K562 treated with DMSO at 1 percent for 4 hours (cell line): ENCODE data around the gene WDFY2. TPM values are rescaled to one million over a fixed set of nuclear protein-coding genes. Genes with fewer than 3 reads are reported as not detected.

Experiments
- total RNA-seq: library from RNA; unstranded; fragments of 300-600 nt; gene quantifications from 2 replicates; pipeline ENCODE4 v1.2.3, GENCODE V29; 2022; ENCODE audit not compliant: insufficient read depth

The WDFY2 gene, protein sequence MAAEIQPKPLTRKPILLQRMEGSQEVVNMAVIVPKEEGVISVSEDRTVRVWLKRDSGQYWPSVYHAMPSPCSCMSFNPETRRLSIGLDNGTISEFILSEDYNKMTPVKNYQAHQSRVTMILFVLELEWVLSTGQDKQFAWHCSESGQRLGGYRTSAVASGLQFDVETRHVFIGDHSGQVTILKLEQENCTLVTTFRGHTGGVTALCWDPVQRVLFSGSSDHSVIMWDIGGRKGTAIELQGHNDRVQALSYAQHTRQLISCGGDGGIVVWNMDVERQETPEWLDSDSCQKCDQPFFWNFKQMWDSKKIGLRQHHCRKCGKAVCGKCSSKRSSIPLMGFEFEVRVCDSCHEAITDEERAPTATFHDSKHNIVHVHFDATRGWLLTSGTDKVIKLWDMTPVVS
- total RNA-seq = 4.7 and 11.9 TPM in 2 replicates

DNA sequence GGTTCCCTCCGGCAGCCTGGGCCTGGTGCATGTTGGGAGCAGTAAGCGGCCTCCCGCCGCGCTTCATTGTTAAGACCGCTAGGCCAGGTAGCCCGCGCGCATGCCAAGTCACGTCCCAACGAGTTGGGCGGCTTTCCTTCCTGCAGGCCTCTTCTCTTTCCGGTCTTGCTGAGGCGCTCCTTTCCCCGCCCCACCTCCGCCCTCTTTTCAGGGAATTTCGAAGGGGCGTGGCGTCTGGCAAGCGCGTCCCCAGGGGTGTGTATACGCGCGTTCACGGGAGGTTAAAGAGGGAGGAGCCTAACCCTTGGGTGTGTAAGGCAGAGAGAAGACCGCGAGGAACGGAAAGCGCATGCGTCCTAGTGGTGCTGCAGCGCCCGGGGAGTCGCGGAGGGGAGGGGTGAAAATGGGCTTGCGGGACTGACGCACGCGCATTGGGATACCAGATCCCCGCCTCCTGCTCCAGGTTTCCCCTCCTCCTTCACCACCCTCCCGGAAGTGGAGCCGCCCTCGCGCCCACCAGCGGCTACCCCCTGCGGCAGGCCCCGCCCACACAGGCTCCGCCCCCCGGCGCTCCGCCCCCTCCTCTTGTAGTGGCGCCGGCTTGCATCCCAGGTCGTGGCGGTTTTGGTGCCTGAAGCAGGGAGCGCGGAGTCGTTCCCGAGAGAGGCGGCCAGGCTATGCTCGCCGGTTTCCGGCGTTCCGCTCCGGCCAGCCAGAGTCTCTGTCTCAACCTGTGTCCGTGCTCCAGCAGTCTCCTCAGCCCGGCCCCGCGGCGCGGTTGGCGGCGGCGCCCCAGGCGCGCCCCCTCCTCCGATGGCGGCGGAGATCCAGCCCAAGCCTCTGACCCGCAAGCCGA is at the start of gene WDFY2:
TSS of gene WDFY2 (plus strand) at position 588 of the 856 bp plus-strand sequence. CDS start at position 814, 226 bp downstream.

DNA sequence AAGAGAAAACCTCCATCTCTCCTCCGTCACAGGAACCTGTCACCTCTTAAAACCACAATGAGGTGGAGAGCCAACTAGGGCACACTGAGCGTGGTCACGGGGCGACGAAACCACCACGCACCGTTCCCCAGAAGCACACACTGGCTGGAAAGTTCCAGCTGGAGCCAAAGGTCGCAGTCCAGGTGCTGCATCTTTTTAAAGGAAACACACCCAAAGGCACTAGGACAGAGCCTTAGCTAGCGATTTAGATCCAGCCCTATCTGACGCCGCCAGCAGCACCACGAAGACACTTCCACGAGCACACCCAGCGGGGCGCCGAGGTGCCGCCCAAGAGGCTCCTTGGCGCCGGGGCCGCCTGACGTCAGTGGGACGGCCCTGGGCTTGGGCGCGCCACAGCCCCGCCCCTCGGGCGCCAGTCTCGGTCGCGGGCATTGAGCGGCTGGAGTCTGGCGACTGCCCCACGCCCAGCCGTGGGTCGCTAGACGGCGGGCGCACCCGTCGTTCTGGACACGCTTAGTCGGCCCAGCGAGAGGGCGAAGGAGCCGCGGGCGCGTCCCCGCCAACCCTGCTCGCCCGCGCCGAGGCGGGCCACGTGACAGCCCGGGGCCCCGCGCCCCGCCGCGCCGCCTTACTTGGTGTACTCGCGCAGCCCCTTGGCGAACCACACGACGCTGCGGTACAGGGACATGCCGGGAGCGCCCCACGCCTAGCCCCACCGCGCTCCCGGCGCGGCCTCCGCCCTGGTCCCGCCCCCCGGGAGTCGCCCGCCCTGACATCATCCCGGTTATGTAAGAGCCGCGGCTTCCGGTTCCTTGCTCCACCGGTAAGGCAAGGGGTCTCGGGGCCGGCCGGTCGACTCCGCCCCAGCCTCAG is 219.4 kb downstream of the WDFY2 start, which contains the start of gene DHRS12:
TSS of gene DHRS12 (minus strand) at position 742 of the 873 bp plus-strand sequence. CDS start 4,504 bp downstream, outside the sequence.

Other genes with a start within 250 kb of the WDFY2 start
- gene SERPINE3, start 244.8 kb upstream of the WDFY2 start, total RNA-seq = not detected in 2 replicates
- 8.6 and 12.6 TPM in 2 replicates for gene INTS6, start 131.4 kb upstream of the WDFY2 start, total RNA-seq
- gene DHRS12, start 219.7 kb downstream of the WDFY2 start, total RNA-seq = 1.4 and 2.1 TPM in 2 replicates